Effector memory CD8-positive, alpha-beta T cell (primary cell): Measurements from ENCODE around the gene GPC6.

Experiments
- ATAC-seq: fragments of 150-1000 bp; cut with Tn5 transposase; replicated peaks from 2 replicates; pipeline ENCODE4 v1.10.0; 2021; ENCODE audit warnings: mild to moderate bottlenecking, moderate library complexity
- DNase-seq, 3 experiments: peaks; one replicate each; pipeline ENCODE4 v3.0.0; 2021
- H3K27ac Mint-ChIP-seq, 2 donors: one replicate each; pipeline ENCODE4 v1.8.0; 2022; ENCODE audit warnings: mild to moderate bottlenecking in 2 of 2, mixed read lengths in 2 of 2, moderate library complexity in 2 of 2
- H3K27me3 Mint-ChIP-seq, 2 donors: one replicate each; pipeline ENCODE4 v1.8.0; 2022; ENCODE audit warnings: mixed read lengths in 2 of 2
- H3K36me3 Mint-ChIP-seq: one replicate; pipeline ENCODE4 v1.8.0; 2022; ENCODE audit warnings: mild to moderate bottlenecking, moderate library complexity, mixed read lengths; ENCODE audit not compliant: insufficient read depth
- H3K4me1 Mint-ChIP-seq, 2 donors: one replicate each; pipeline ENCODE4 v1.8.0; 2022; ENCODE audit warnings: low read depth in 2 of 2, mixed read lengths in 2 of 2
- H3K4me3 Mint-ChIP-seq, 2 donors: one replicate each; pipeline ENCODE4 v1.8.0; 2022; ENCODE audit warnings: mild to moderate bottlenecking in 2 of 2, mixed read lengths in 2 of 2, moderate library complexity in 2 of 2
- H3K9me3 Mint-ChIP-seq, 2 donors: one replicate each; pipeline ENCODE4 v1.8.0; 2022; ENCODE audit warnings: mixed read lengths in 2 of 2

GPC6 gene

GRCh38 chr13:94056362-94056990, 829.9 kb downstream of the GPC6 start:
- no peak for ATAC-seq
- Mint-ChIP-seq H3K36me3 (no peaks in the 10 kb centered on the region), H3K9me3 (no peaks in the 10 kb centered on the region), H3K4me3 (no peak overlapping the region), H3K4me1 (no peaks in the 10 kb centered on the region), H3K27ac (no peak overlapping the region), H3K27me3 (peaks cover 24 to 26% of the 10 kb centered on the region in 2 donors)
- DNase-seq: no peak

GRCh38 chr13:94057618-94058186, 831.1 kb downstream of the GPC6 start:
- Mint-ChIP-seq H3K9me3 (no peaks in the 10 kb centered on the region), H3K4me1 (no peaks in the 10 kb centered on the region), H3K4me3 (no peak overlapping the region), H3K36me3 (no peaks in the 10 kb centered on the region), H3K27ac (no peak overlapping the region), H3K27me3 (peaks cover 14 to 19% of the 10 kb centered on the region in 2 donors)
- DNase-seq: no peak
- ATAC-seq: no peak

GRCh38 chr13:94058821-94059360, 832.3 kb downstream of the GPC6 start:
- ATAC-seq (no peak), DNase-seq (no peak)
- Mint-ChIP-seq H3K9me3 (no peaks in the 10 kb centered on the region), H3K27me3 (peaks cover 9 to 11% of the 10 kb centered on the region in 2 donors), H3K4me3 (no peak overlapping the region), H3K36me3 (no peaks in the 10 kb centered on the region), H3K27ac (no peak overlapping the region), H3K4me1 (no peaks in the 10 kb centered on the region)

GRCh38 chr13:94061301-94061700, 834.7 kb downstream of the GPC6 start:
- Mint-ChIP-seq H3K27me3 (no peaks in the 10 kb centered on the region), H3K4me3 (no peak overlapping the region), H3K4me1 (no peaks in the 10 kb centered on the region), H3K36me3 (no peaks in the 10 kb centered on the region), H3K27ac (no peak overlapping the region), H3K9me3 (no peaks in the 10 kb centered on the region)
- ATAC-seq (no peak), DNase-seq (no peak)

- no peaks in the 10 kb centered on the region for H3K9me3 Mint-ChIP-seq
- H3K27ac Mint-ChIP-seq: no peak overlapping the region
- H3K27me3 Mint-ChIP-seq: peaks cover 2 to 8% of the 10 kb centered on the region in 2 donors
- DNase-seq (no peak), ATAC-seq (no peak)
- H3K36me3 Mint-ChIP-seq: no peaks in the 10 kb centered on the region
- H3K4me3 Mint-ChIP-seq: no peak overlapping the region
- no peaks in the 10 kb centered on the region for H3K4me1 Mint-ChIP-seq
Observed at GRCh38 chr13:94063096-94063495, 836.5 kb downstream of the GPC6 start.

GRCh38 chr13:94063848-94064247, 837.2 kb downstream of the GPC6 start:
- no peak overlapping the region for H3K27ac Mint-ChIP-seq
- no peaks in the 10 kb centered on the region for H3K4me1 Mint-ChIP-seq

GRCh38 chr13:94065741-94066140, 839.1 kb downstream of the GPC6 start:
- ATAC-seq (no peak), DNase-seq (no peak)
- Mint-ChIP-seq H3K36me3 (no peaks in the 10 kb centered on the region), H3K27me3 (peaks cover 17 to 18% of the 10 kb centered on the region in 2 donors), H3K4me1 (no peaks in the 10 kb centered on the region), H3K9me3 (no peaks in the 10 kb centered on the region), H3K27ac (no peak overlapping the region), H3K4me3 (no peak overlapping the region)

More at GRCh38 chr13:94063848-94064247, 837.2 kb downstream of the GPC6 start:
- peaks cover 8 to 10% of the 10 kb centered on the region in 2 donors for H3K27me3 Mint-ChIP-seq
- H3K4me3 Mint-ChIP-seq: no peak overlapping the region
- no peak for ATAC-seq
- no peaks in the 10 kb centered on the region for H3K9me3 Mint-ChIP-seq
- H3K36me3 Mint-ChIP-seq: no peaks in the 10 kb centered on the region
- DNase-seq: no peak

GRCh38 chr13:94073007-94073744, 846.6 kb downstream of the GPC6 start:
- Mint-ChIP-seq H3K4me3 (no peak overlapping the region), H3K4me1 (no peaks in the 10 kb centered on the region), H3K9me3 (no peaks in the 10 kb centered on the region), H3K27me3 (peaks cover 28% of the 10 kb centered on the region in 2 donors), H3K27ac (no peak overlapping the region), H3K36me3 (no peaks in the 10 kb centered on the region)
- DNase-seq (no peak), ATAC-seq (no peak)

GRCh38 chr13:94079876-94080275, 853.3 kb downstream of the GPC6 start:
- Mint-ChIP-seq H3K27ac (no peak overlapping the region), H3K27me3 (peaks cover 29 to 30% of the 10 kb centered on the region in 2 donors), H3K4me1 (no peaks in the 10 kb centered on the region), H3K4me3 (no peak overlapping the region), H3K9me3 (no peaks in the 10 kb centered on the region), H3K36me3 (no peaks in the 10 kb centered on the region)
- no peak for DNase-seq
- no peak for ATAC-seq

GRCh38 chr13:94080527-94080926, 853.9 kb downstream of the GPC6 start:
- Mint-ChIP-seq H3K27ac (no peak overlapping the region), H3K9me3 (no peaks in the 10 kb centered on the region), H3K4me1 (no peaks in the 10 kb centered on the region), H3K36me3 (no peaks in the 10 kb centered on the region), H3K27me3 (peaks cover 29 to 30% of the 10 kb centered on the region in 2 donors), H3K4me3 (no peak overlapping the region)
- ATAC-seq (no peak), DNase-seq (no peak)

- ATAC-seq: no peak
- H3K36me3 Mint-ChIP-seq: no peaks in the 10 kb centered on the region
Observed at GRCh38 chr13:94087100-94087499, 860.5 kb downstream of the GPC6 start.

GRCh38 chr13:94088742-94089141, 862.1 kb downstream of the GPC6 start:
- Mint-ChIP-seq H3K36me3 (no peaks in the 10 kb centered on the region), H3K4me3 (no peak overlapping the region), H3K4me1 (peaks cover 0 to 1% of the 10 kb centered on the region in 2 donors), H3K27ac (no peak overlapping the region), H3K9me3 (no peaks in the 10 kb centered on the region), H3K27me3 (no peaks in the 10 kb centered on the region)
- ATAC-seq (no peak), DNase-seq (no peak)

More at GRCh38 chr13:94087100-94087499, 860.5 kb downstream of the GPC6 start:
- Mint-ChIP-seq H3K27ac (no peak overlapping the region), H3K9me3 (no peaks in the 10 kb centered on the region), H3K4me3 (no peak overlapping the region), H3K27me3 (peaks cover 7 to 10% of the 10 kb centered on the region in 2 donors), H3K4me1 (peaks cover 0 to 1% of the 10 kb centered on the region in 2 donors)
- no peak for DNase-seq

GRCh38 chr13:94090773-94091480, 864.3 kb downstream of the GPC6 start:
- Mint-ChIP-seq H3K27me3 (peaks cover 0 to 7% of the 10 kb centered on the region in 2 donors), H3K4me3 (no peak overlapping the region), H3K36me3 (no peaks in the 10 kb centered on the region), H3K27ac (no peak overlapping the region), H3K4me1 (peaks cover 0 to 1% of the 10 kb centered on the region in 2 donors), H3K9me3 (no peaks in the 10 kb centered on the region)
- no peak for DNase-seq
- ATAC-seq: no peak
